EH (cell line): Measurements from ENCODE around the gene PPM1L.

Experiments
- DNase-seq: peaks from one replicate; pipeline ENCODE4 v3.0.0-alpha.2; 2015; ENCODE audit warnings: low read depth

The PPM1L gene

DNA sequence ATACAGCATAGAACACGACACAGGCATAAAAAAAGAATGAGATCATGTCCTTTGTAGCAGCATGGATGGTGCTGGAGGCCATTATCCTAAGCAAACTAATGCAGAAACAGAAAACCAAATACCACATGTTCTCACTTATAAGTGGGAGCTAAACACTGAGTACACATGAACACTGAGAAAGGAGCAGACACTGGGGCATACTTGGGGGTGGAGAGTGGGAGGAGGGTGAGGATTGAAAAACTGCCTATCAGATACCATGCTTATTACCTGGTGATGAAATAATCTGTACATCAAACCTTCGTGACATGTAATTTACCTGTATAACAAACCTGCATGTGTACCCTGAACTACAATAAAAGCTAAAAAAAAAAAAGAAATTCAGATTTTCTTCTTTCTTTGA, 100.4 kb downstream of the PPM1L start:
- no peak for DNase-seq

DNA sequence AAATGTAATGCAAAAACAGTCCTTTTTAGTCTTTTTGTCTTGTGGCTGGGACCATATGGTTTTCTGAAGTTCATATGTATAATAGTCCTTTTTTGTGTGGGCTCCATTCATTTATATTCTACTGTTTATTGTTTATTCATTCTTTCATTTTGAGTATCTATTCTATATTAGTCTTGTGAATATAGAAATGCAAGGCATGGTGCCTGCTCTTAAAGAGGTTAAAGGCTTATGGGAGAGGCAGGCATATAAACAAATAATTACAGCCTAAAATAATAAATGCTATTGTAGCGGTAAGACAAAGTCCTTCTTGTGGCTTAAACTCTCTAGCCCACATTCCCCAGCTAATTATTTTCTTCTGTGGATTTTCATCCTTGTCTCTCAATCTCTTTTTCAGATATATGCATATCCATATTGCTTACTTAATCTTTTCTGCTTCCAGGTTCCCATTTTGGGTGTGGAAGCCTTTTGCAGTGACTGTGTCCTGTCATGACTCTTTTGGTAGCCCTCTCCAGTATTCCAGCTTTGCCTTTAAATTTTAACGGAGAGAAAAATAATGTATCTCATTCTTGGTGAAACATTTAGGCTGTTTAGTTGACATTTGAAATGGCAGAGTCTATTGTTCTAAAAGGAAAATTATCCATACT, 101.6 kb downstream of the PPM1L start:
- DNase-seq = no peak

DNA sequence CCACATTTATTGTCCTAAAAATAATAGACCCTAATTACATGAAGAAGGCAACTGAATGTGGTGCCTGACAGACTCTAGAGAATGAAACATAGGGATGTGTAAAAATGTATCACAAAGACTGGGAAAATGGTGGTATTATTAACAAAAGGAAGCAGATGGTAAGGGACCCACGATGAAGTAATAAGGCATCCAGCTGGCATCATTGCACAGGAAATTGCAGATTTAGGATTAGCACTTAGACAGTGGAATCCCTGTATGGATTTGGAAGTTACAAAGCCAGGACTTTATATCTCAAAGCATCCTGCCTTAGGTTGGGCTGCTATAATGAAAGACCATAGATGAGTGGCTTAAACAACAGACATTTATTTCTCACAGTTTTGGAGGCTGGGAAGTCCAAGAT, 104.3 kb downstream of the PPM1L start:
- DNase-seq = no peak

- DNase-seq = peak; percentile 25
Observed at GRCh38 chr3:160869825-160870224, 113.8 kb downstream of the PPM1L start.

- DNase-seq = no peak
Observed at GRCh38 chr3:160870327-160870726, 114.3 kb downstream of the PPM1L start.

DNA sequence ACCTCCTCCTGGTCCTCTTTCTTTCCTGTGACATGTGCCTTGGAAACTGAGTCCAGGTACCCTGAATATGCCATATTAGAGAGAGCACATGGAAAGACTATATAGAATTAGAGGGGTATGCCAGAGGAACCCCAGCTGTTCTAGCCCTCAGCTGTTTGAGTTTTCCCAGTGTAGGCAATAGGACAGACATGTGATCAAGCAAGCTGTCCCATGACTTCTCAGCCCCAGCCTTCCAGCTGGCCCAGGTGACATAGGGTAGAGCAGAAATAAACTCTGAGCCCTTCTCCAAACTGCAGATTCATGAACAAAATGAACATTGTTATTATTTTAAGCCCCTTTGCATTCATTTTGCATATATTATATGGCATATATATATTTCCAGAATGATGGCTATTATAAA, 118.7 kb downstream of the PPM1L start:
- DNase-seq = no peak

- no peak for DNase-seq
Observed at GRCh38 chr3:160876643-160877042, 120.6 kb downstream of the PPM1L start.

- DNase-seq = no peak
Observed at GRCh38 chr3:160879859-160880258, 123.8 kb downstream of the PPM1L start.

DNA sequence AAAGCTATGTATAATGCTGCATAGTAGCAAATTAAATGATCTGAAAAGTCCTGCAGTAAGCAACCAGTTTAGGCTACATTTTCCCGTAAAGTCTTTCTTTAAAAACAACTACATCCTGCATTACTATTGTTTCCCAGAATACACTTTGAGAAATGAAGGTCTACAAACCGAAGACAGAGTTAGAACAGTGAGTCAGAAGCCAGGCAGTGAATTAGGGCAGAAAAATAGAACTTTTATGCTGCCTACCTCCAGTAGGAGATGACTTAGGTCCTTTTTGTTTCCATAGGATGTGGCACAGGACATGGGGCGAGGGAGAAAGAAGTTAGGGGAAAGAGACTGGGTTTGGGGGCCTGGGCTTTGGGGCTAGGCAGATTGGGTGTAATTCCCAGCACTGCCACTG, 127.3 kb downstream of the PPM1L start:
- DNase-seq = no peak

DNA sequence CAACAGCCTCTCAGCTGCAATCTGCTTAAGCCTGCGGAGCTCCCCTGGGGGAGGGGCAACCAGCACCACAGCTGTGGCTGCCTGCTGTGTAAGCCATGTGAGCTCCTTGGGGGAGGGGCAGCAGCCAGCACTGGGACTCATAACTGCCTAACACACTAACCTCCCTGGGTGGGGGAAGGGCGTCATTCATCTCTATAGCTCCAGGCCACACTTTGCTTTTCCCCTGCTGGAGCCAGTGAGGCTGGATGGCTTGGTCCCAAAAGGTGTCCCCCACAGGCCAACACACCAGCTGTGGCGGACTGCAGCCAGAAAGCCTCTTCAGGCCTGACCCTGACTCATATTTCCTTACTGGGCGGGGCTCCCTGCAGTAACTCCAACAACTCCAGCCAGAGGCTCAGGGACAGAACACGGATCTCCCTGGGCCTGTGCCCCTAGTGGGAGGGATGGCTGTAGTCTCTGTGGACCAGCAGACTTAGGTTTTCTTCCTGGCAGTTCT, 129.8 kb downstream of the PPM1L start:
- DNase-seq = peak; percentile 57

DNA sequence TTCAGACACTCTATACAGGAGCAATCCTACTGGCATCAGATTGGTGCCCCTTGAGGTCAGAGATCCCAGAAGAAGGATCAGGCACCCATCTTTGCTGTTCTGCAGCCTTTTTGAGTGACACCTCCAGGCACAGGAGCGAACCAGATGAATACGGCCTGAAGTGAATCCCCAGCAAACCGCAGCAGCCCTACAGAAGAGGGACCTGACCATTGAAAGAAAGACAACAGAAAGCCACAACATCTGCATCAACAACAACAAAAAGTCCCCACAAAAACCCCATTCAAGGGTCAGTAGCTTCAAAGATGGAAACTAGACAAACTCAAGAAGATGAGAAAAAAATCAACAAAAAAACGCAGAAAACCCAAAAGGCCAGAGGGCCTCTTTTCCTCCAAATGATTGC, 130.4 kb downstream of the PPM1L start:
- DNase-seq = no peak

GRCh38 chr3:160893207-160893606, 137.2 kb downstream of the PPM1L start:
- no peak for DNase-seq

DNA sequence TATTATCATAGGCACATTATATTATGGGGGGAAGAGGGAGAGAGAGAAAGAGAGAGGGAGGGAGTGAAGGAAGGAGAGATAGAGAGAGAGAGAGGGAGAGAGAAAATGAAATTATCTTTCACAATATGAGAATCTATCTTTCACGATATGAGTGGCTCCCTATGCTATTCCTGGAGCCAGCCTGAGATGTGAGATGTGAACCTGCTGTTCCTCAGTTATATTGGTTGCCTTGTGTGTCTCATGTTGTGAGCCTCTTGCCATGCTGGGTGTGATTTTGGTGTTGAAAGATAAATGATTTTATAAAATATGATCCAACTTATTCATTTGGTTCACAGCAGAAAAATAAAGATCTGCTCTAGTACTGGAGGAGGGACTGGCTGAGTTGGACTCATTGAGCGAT, 148.7 kb downstream of the PPM1L start:
- no peak for DNase-seq

DNA sequence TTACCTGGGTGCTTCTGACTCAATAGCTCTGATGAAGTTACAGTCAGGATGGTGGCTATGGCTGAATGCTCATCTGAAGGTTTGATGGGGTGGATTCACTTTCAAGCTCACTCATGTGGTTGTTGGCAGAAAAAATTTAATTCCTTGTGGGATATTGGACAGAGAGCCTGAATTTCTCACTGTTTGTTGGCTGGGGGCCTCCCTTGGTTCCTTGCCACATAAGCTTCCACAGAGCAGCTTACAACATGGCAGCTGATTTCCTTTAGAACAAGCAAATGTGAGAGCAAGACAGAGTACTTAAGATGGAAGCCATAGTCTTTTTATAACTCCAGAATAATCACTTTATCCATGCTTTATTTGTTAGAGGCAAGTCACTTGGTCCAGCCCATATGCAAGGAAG, 150.6 kb downstream of the PPM1L start:
- no peak for DNase-seq

GRCh38 chr3:160909917-160910316, 153.9 kb downstream of the PPM1L start:
- DNase-seq = no peak

DNA sequence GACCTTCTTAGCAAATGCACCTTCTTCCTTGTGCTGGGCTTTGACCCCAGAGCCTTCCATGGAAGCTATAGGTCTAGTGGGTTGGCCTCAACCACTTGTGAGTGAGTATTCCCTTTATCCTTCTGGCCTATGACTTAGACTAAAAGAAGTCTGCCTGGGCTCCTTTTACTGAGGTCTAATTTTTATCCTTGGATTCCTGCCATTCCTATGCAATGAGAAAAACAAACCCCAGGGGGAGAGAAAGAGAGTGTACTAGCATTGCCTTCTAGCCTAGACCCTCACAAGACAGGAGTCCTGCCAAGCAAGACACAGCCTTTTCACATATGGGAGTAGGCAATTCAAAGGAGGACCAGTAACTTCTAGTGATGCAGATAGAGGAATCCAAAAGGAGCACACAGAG, 155.4 kb downstream of the PPM1L start:
- DNase-seq = peak; percentile 16

DNA sequence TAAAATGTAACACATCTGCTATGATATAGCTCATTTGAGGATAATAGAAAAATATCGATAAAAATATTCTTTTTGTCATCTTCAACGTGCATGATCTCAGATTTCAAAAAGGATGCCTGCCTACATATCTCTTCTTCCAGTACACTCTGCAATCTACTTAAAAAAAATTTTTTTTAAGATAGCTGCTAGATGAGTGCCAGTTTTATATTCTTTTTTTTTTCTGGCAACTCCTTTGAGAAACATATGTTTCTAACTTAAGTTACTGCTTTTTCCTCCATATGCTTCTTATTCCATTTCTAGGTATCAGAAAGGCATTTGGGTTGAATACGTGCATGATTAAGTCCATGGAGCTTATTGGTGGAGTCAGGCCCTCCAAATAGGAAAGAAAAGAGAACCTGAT, 160.4 kb downstream of the PPM1L start:
- no peak for DNase-seq

GRCh38 chr3:160919942-160920341, 163.9 kb downstream of the PPM1L start:
- DNase-seq = no peak

GRCh38 chr3:160921020-160921635, 165.1 kb downstream of the PPM1L start:
- DNase-seq = peak; percentile 54

DNA sequence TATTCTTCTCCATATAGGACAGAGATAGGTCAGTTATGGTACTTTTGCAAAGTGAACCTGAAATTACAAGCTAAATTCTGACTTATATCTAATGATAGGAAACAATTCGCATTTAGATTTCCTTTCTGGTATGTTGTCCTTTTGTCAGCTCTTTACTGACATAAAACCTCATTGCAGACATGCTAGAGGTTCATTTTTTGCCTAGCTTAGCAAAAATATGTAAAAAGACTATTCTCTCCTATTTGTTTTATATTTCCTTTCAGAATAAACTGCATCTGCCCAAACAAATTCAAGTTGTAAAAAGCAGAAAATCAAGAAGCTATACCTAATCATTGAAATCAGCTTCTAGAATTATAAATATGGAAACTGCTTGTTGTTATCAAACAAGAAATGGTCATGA, 168.7 kb downstream of the PPM1L start:
- no peak for DNase-seq

DNA sequence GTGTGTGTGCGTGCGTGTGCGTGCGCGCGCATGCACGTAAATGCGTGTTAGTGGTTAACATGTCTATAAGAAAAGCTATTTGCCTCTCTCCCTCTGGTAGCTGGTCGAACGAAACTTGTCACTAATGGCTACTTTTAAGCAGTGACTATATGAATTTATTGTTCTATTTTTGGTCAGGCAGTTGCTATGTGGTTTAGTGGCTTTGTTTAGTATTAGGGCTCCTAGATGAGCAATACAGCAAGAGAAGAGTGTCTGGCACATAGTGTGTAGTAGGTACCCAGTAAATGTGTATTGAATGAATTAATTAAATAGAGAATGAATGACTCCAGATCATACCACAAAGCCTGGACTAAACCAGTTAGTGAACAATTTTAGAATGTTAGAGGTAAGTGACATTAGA, 171.6 kb downstream of the PPM1L start:
- no peak for DNase-seq

GRCh38 chr3:160928183-160928726, 172.2 kb downstream of the PPM1L start:
- no peak for DNase-seq

DNA sequence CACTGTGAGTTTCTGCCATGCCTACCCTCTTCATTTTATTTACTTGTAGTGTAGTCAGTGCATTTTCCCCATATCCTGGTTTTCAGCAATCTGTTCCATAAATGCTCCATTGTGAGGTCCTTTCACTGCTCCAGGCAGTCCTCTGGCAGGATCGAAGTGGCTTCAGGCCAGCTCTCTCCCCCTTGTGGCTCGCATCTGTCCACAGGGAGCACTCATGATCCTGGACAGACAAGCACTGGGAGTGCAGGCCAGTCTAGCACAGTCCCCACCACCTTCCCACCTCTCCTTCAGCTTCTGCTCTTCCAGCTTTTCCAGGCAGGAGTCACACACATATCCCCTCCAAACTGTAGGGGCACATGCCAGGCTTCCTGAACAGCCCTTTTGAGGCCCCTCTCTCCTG, 173.6 kb downstream of the PPM1L start:
- peak; percentile 58 for DNase-seq

GRCh38 chr3:160931474-160931873, 175.4 kb downstream of the PPM1L start:
- peak; percentile 76 for DNase-seq
